Epithelial cell of prostate (primary cell): ENCODE results near the gene IL17RE.

Source experiments
- DNase-seq: peaks from one replicate; pipeline ENCODE4 v3.0.0-alpha.2; 2011; ENCODE audit warnings: low read depth, low spot score
- H3K27ac ChIP-seq: fragments of 450-650 bp; 2 replicates; pipeline ENCODE4 v1.5.1; 2017; ENCODE audit warnings: mild to moderate bottlenecking

IL17RE gene

GRCh38 chr3:9949626-9950025, 47.0 kb downstream of the IL17RE start:
- no peak for DNase-seq
- H3K27ac ChIP-seq = no peak overlapping the region

- H3K27ac ChIP-seq = no peak overlapping the region
These were observed 48.5 kb downstream of the IL17RE start for GRCh38 chr3:9951126-9951525.

DNA sequence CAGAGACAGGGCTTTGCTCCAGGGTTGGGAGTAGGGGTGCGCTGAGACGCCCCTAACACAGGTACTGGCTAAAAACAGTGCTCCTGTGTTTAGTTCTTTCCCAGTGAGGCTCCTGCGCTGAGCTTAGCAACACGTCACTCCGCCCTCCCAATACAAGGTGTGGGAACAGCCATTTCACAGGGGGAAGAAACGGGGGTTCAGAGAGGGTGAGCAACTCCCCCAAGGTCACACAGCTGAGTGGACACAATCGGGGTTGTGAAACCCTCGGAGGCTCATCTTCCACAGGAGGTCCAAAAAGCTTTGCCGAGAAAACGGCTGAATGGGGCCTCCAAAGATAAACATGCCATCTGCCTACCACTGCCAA, 48.9 kb downstream of the IL17RE start:
- DNase-seq = no peak
- H3K27ac ChIP-seq = no peak overlapping the region

More at GRCh38 chr3:9951126-9951525, 48.5 kb downstream of the IL17RE start:
- DNase-seq = no peak

- DNase-seq = no peak
- H3K27ac ChIP-seq = no peak within 1 kb of the TSS
These were observed 49.5 kb downstream of the IL17RE start, which contains the start of gene PRRT3 for GRCh38 chr3:9951962-9952805. PRRT3 (minus strand) TSS chr3:9952408; CDS start chr3:9950115, 2,293 bp downstream.

DNA sequence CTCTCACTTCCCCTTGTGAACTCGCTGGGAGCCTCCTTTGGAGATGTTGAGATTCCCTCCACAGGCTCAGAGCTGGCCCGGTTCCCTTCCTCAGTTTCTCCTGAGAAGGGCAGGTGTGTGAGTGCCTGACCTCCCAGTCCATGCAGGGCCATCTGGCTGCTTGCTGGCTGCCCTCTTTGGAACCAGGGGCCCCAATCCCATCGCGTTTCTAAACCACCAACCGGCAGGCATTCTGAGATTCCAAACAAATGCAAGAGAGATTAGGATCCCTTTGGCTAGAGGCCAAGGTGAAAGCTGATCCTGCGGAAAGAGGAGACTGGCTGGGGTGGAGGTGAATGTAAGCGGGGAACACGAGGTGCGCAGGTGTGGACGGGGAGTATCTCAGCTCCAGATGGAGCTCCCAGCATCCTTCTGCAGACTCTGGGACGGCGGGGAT, 52.4 kb downstream of the IL17RE start:
- H3K27ac ChIP-seq = no peak overlapping the region
- DNase-seq = no peak

- DNase-seq = no peak
- no peak overlapping the region for H3K27ac ChIP-seq
These were observed 53.1 kb downstream of the IL17RE start for GRCh38 chr3:9955611-9956352.

DNA sequence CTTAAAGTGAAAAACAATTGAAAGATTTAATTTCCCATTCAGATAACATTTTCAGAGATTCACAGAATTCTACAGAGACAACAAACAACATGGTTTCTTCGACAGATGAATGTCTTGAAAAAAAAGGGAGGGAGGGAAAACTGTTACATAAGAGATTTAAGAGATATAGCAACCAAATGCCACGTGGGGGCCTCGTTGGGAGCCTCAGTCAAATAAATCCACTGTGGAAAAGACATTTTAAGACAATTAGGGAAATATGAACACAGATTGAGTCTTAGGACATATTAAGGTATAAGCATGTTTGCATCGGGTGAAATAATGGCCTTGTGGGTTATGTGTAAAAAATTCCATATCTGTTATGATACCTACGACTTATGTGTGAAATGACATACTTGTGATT, 54.6 kb downstream of the IL17RE start:
- no peak overlapping the region for H3K27ac ChIP-seq
- DNase-seq = no peak

DNA sequence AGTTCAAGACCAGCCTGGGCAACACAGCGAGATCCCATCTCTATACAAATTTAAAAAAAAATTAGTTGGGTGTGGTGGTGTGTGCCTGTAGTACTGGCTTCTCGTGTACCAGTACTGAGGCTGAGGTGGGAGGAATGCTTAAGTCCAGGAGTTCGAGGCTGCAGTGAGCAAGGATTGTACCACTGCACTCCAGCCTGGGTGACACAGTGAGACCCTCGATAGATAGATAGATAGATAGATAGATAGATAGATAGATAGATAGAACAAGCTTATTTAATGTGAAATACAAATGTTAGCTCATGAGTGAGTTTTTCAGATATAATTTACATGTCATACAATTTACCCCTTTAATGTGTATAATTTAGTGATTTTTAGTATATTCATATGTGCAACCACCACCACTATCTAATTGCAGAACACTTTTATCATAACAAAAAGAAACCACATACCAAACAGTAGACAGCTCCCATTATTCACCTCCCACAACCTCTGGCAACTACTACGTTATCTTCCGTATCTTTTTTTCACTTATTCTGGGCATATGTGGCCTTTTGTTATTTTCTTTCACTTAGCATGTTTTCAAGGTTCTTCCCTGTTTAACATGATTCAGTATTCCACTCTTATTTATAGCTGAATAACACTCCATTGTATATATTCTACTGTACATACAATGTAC, 62.7 kb downstream of the IL17RE start:
- no peak for DNase-seq
- H3K27ac ChIP-seq = no peak overlapping the region
